ENCODE data around the gene TMEM232. TPM values are rescaled to one million over a fixed set of nuclear protein-coding genes. Genes with fewer than 3 reads are reported as not detected.

Gene TMEM232
- total RNA-seq, 1 experiment from 2014 or later = 1.6 TPM

- H3K27me3 ChIP-seq (ENCODE audit: insufficient read depth, low read length) = no peaks in the 10 kb centered on the region
- no peak overlapping the region for H3K4ac ChIP-seq (ENCODE audit: low read depth, low read length)
- no peak overlapping the region for H4K5ac ChIP-seq (ENCODE audit: insufficient read length, low read depth, low read length)
- H3K4me1 ChIP-seq (ENCODE audit: insufficient read depth, low read length) = no peaks in the 10 kb centered on the region
- Mint-ChIP-seq H3K4me1 (peaks cover 0 to 3% of the 10 kb centered on the region in 2 experiments; a peak in 1 of 4 replicates), H3K27ac (no peak overlapping the region), H3K4me3 (no peak overlapping the region), H3K27me3 (ENCODE audit: low read depth) (no peaks in the 10 kb centered on the region), H3K36me3 (ENCODE audit: insufficient read depth in 1 of 3, low read depth in 3 of 3) (no peaks in the 10 kb centered on the region), H3K9me3 (no peaks in the 10 kb centered on the region)
- H2BK12ac ChIP-seq (ENCODE audit: insufficient read length, low read depth, low read length) = no peak overlapping the region
- H2BK5ac ChIP-seq (ENCODE audit: insufficient read length, low read length) = no peak overlapping the region
- no peak overlapping the region for H4K8ac ChIP-seq (replicated peaks; ENCODE audit: insufficient read length, low read depth, low read length)
- H3K14ac ChIP-seq (ENCODE audit: insufficient read depth, low read length) = no peak overlapping the region
- no peaks in the 10 kb centered on the region for H3K23me2 ChIP-seq (ENCODE audit: insufficient read length, low read depth, low read length, poor library complexity, severe bottlenecking)
- no peak overlapping the region for H3K23ac ChIP-seq (ENCODE audit: insufficient read length, low read depth, low read length)
- H2AFZ ChIP-seq (ENCODE audit: low read length) = no peak overlapping the region
- no peak overlapping the region for H2BK120ac ChIP-seq (ENCODE audit: low read depth, low read length, poor library complexity, severe bottlenecking)
- no peak overlapping the region for H3K18ac ChIP-seq (ENCODE audit: insufficient read length, low read depth, low read length)
- TF ChIP-seq, protein P1, sequence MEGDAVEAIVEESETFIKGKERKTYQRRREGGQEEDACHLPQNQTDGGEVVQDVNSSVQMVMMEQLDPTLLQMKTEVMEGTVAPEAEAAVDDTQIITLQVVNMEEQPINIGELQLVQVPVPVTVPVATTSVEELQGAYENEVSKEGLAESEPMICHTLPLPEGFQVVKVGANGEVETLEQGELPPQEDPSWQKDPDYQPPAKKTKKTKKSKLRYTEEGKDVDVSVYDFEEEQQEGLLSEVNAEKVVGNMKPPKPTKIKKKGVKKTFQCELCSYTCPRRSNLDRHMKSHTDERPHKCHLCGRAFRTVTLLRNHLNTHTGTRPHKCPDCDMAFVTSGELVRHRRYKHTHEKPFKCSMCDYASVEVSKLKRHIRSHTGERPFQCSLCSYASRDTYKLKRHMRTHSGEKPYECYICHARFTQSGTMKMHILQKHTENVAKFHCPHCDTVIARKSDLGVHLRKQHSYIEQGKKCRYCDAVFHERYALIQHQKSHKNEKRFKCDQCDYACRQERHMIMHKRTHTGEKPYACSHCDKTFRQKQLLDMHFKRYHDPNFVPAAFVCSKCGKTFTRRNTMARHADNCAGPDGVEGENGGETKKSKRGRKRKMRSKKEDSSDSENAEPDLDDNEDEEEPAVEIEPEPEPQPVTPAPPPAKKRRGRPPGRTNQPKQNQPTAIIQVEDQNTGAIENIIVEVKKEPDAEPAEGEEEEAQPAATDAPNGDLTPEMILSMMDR (conservative IDR thresholded peaks at IDR 0.05) = no peak
- H2BK20ac ChIP-seq (ENCODE audit: low read depth, low read length, poor library complexity, severe bottlenecking) = no peak overlapping the region
- no peak overlapping the region for H3K4me2 ChIP-seq (ENCODE audit: insufficient read depth, insufficient read length, low read length)
- H3K56ac ChIP-seq (ENCODE audit: insufficient read length, low read depth, low read length) = no peak overlapping the region
- no peak overlapping the region for H4K91ac ChIP-seq (ENCODE audit: insufficient read length, low read depth, low read length)
- no peaks in the 10 kb centered on the region for H3K9me3 ChIP-seq (ENCODE audit: control insufficient read depth, low read depth, low read length)
- no peak overlapping the region for H2AK5ac ChIP-seq (ENCODE audit: insufficient read length, low read length)
- no peaks in the 10 kb centered on the region for H3K79me1 ChIP-seq (ENCODE audit: insufficient read depth, low read depth, low read length, poor library complexity, severe bottlenecking)
- no peak overlapping the region for H3K27ac ChIP-seq (ENCODE audit: insufficient read length, low read depth, low read length)
- H2BK15ac ChIP-seq (ENCODE audit: low read depth, low read length) = no peak overlapping the region
- H3K79me2 ChIP-seq (ENCODE audit: insufficient read depth, low read length) = no peaks in the 10 kb centered on the region
- no peak overlapping the region for H3K9ac ChIP-seq (ENCODE audit: extremely low read depth, insufficient read length, low read length)
- no peak overlapping the region for H3T11ph ChIP-seq (ENCODE audit: low read length)
- no peaks in the 10 kb centered on the region for H4K20me1 ChIP-seq (ENCODE audit: control insufficient read depth, insufficient read depth, insufficient read length)
- no peak for DNase-seq
- no CpG with 5 or more reads among the region's 3 CpGs for WGBS (ENCODE audit: extremely low coverage, insufficient read length, low lambda C conversion rate)
These were observed 354.8 kb downstream of the TMEM232 start for GRCh38 chr5:110371725-110372041.

Measured in H9 (cell line).